Hepatocyte (in vitro differentiated cells): Measurements from ENCODE around the gene PLIN4. TPM values are rescaled to one million over a fixed set of nuclear protein-coding genes. Genes with fewer than 3 reads are reported as not detected.

ENCODE experiments used
- DNase-seq: peaks from one replicate; pipeline ENCODE4 v3.0.0-alpha.2; 2016; ENCODE audit warnings: low spot score
- H2AFZ ChIP-seq: fragments of 200-600 bp; sonication (generic); 2 replicates; pipeline ENCODE4 v1.6.0; 2016; ENCODE audit warnings: antibody characterized with exemption, mild to moderate bottlenecking
- H3K27ac ChIP-seq: fragments of 200-600 bp; sonication (generic); 2 replicates; pipeline ENCODE4 v1.5.1; 2016; ENCODE audit warnings: mild to moderate bottlenecking
- H3K27me3 ChIP-seq: fragments of 200-600 bp; sonication (generic); 2 replicates; pipeline ENCODE4 v1.6.1; 2016
- H3K36me3 ChIP-seq: fragments of 200-600 bp; sonication (generic); replicated peaks from 2 replicates; pipeline ENCODE4 v1.5.1; 2016; ENCODE audit warnings: low read depth; ENCODE audit not compliant: insufficient read depth
- H3K4me1 ChIP-seq: fragments of 200-600 bp; sonication (generic); 2 replicates; pipeline ENCODE4 v1.5.1; 2016; ENCODE audit warnings: mild to moderate bottlenecking, moderate library complexity; ENCODE audit not compliant: insufficient read depth
- H3K4me2 ChIP-seq: fragments of 200-600 bp; sonication (generic); 2 replicates; pipeline ENCODE4 v1.6.0; 2016
- H3K4me3 ChIP-seq: fragments of 200-600 bp; sonication (generic); 2 replicates; pipeline ENCODE4 v1.5.1; 2016; ENCODE audit warnings: mild to moderate bottlenecking
- H3K79me2 ChIP-seq: fragments of 200-600 bp; sonication (generic); 2 replicates; pipeline ENCODE4 v1.6.0; 2017; ENCODE audit warnings: mild to moderate bottlenecking
- H3K9me2 ChIP-seq: fragments of 200-600 bp; sonication (generic); replicated peaks from 2 replicates; pipeline ENCODE4 v1.6.0; 2017; ENCODE audit warnings: mild to moderate bottlenecking; ENCODE audit not compliant: insufficient read depth
- H3K9me3 ChIP-seq: fragments of 200-600 bp; sonication (generic); 2 replicates; pipeline ENCODE4 v1.5.1; 2016; ENCODE audit warnings: low read depth, mild to moderate bottlenecking
- H4K20me1 ChIP-seq: fragments of 200-600 bp; sonication (generic); 2 replicates; pipeline ENCODE4 v1.6.0; 2016; ENCODE audit warnings: mild to moderate bottlenecking; ENCODE audit not compliant: insufficient read depth, poor library complexity, severe bottlenecking
- EZH2 ChIP-seq: fragments of 200-600 bp; sonication (generic); IDR thresholded peaks from 2 replicates; pipeline ENCODE4 v1.6.1; 2016; ENCODE audit warnings: antibody characterized with exemption, mild to moderate bottlenecking, borderline replicate concordance
- EZH2phosphoT487 ChIP-seq: fragments of 200-600 bp; sonication (generic); IDR thresholded peaks from one replicate; pipeline ENCODE4 v1.6.1; 2018; ENCODE audit warnings: antibody characterized with exemption, mild to moderate bottlenecking, low read depth, moderate library complexity; ENCODE audit not compliant: unreplicated experiment, severe bottlenecking
- WGBS: methylation state at CpG from one replicate; pipeline ENCODE4 v1.1.6; 2016; ENCODE audit warnings: low lambda C conversion rate; ENCODE audit errors: missing lambda C conversion rate; 5-methylcytosine and 5-hydroxymethylcytosine counted together
- polyA plus RNA-seq: library from polyadenylated mRNA; unstranded; fragments of >200 nt; fragmentation: Nextera tagmentation; extraction: Ambion mirVana; gene quantifications from 2 replicates; pipeline ENCODE4 v1.2.1, GENCODE V29; 2016
- total RNA-seq: library from RNA; depleted of rRNA; stranded (reverse); fragments of >200 nt; gene quantifications from 2 replicates; pipeline ENCODE4 v1.2.3, GENCODE V29; 2014
- TF ChIP-seq, protein P1 (sequence below): fragments of 200-600 bp; sonication (generic); IDR thresholded peaks from 2 replicates; pipeline ENCODE4 v1.5.1; 2016; ENCODE audit warnings: antibody characterized with exemption, mild to moderate bottlenecking; ENCODE audit not compliant: poor library complexity

PLIN4 gene
- total and polyA plus RNA-seq, 2 experiments from 2014 or later, result 0.17 to 0.27 TPM

DNA sequence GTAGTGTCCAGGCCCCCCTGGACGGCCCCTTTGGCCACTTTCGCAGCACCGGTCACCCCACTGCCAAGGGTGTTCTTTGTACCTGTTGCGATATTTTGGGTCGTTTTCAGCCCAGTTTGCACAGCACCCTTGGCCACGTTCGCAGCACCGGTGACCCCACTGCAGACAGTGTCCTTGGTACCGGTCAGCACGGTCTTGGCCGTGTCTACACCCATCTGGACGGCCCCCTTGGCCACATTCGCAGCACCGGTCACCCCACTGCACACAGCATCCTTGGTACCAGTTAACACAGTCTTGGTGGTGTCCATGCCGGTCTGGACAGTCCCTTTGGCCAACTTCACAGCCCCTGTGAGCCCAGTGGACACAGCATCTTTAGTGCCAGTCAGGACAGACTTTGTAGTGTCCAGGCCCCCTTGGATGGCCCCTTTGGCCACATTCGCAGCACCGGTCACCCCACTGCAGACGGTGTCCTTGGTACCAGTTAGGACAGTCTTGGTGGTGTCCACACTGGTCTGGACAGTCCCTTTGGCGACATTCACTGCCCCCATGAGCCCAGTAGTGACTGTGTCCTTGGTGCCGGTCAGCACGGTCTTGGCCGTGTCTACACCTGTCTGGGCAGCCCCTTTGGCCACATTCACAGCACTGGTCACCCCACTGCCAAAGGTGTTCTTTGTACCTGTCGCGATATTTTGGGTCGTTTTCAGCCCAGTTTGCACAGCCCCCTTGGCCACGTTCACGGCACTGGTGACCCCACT, 6.8 kb downstream of the PLIN4 start:
- Histone ChIP-seq H3K4me1 (no peaks in the 10 kb centered on the region), H2AFZ (no peak overlapping the region), H3K27ac (no peak overlapping the region), H3K36me3 (no peaks in the 10 kb centered on the region), H3K9me3 (no peaks in the 10 kb centered on the region), H3K27me3 (no peaks in the 10 kb centered on the region), H3K9me2 (no peaks in the 10 kb centered on the region), H3K4me2 (no peak overlapping the region), H3K79me2 (no peaks in the 10 kb centered on the region), H4K20me1 (no peaks in the 10 kb centered on the region), H3K4me3 (no peak overlapping the region)
- no peak for TF ChIP-seq EZH2phosphoT487
- TF ChIP-seq, protein P1, sequence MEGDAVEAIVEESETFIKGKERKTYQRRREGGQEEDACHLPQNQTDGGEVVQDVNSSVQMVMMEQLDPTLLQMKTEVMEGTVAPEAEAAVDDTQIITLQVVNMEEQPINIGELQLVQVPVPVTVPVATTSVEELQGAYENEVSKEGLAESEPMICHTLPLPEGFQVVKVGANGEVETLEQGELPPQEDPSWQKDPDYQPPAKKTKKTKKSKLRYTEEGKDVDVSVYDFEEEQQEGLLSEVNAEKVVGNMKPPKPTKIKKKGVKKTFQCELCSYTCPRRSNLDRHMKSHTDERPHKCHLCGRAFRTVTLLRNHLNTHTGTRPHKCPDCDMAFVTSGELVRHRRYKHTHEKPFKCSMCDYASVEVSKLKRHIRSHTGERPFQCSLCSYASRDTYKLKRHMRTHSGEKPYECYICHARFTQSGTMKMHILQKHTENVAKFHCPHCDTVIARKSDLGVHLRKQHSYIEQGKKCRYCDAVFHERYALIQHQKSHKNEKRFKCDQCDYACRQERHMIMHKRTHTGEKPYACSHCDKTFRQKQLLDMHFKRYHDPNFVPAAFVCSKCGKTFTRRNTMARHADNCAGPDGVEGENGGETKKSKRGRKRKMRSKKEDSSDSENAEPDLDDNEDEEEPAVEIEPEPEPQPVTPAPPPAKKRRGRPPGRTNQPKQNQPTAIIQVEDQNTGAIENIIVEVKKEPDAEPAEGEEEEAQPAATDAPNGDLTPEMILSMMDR, result no peak
- TF ChIP-seq EZH2, result no peak
- DNase-seq, result no peak
- 89% methylated on average over 27 of the region's 27 CpGs for WGBS

DNA sequence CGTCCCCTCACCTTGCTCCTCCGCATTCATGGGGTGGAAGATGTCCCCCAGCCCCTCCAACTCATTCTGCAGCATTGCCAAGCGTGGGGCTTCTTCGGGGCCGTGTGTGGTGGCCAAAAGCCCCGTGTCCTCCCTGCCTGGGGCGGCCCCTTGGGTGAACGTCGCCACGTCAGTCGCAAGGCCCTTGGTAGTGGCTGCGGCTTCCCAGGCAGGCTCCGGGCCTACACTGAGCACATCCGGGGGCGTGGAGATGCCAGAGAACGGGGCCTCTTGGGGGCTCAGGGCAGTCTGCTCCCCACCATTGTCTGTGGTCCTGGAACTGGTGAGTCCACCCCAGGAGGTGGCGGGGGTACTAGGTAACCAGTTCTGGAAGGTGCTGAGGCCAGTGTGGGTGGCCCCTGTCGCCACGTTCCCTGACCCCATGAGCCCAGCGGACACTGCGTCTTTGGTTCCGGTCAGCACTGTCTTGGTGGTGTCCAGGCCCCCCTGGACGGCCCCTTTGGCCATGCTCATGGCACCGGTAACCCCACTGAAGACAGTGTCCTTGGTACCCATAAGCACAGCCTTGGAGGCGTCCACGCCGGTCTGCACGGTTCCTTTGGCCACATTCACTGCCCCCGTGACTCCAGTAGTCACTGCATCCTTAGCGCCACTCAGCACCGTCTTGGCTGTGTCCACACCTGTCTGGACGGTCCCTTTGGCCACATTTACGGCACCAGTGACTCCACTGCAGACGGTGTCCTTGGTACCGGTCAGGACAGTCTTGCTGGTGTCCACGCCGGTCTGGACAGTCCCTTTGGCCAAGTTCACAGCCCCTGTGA, 7.6 kb downstream of the PLIN4 start:
- Histone ChIP-seq H3K36me3 (no peaks in the 10 kb centered on the region), H3K27me3 (no peaks in the 10 kb centered on the region), H3K9me2 (no peaks in the 10 kb centered on the region), H3K4me1 (no peaks in the 10 kb centered on the region), H2AFZ (no peak overlapping the region), H4K20me1 (no peaks in the 10 kb centered on the region), H3K9me3 (no peaks in the 10 kb centered on the region), H3K4me3 (no peak overlapping the region), H3K79me2 (no peaks in the 10 kb centered on the region), H3K27ac (no peak overlapping the region), H3K4me2 (no peak overlapping the region)
- 93% methylated on average over 36 of the region's 37 CpGs for WGBS
- no peak for DNase-seq
- no peak for TF ChIP-seq EZH2phosphoT487
- TF ChIP-seq EZH2, result no peak
- TF ChIP-seq, protein P1, result no peak

DNA sequence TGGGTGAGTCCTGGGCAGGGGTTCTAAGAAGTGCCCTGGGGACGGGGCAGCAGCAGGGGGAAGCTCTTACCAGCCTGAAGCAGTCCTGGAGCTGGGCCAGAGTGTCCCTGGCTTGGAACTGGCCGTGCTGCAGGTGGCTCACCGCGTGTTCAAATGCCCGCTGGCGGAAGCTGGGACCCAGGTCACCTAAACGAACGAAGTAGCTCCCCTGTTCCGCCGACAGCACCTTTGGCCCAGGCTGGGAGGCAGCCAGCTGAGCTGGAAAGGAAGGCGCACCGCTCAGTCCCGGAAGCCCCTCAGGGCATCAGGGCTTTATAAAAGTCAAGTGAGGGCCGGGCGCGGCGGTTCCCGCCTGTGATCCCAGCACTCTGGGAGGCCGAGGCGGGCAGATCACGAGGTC, 9.6 kb downstream of the PLIN4 start:
- H4K20me1 ChIP-seq, result no peaks in the 10 kb centered on the region
- H3K9me2 ChIP-seq, result no peaks in the 10 kb centered on the region
- H3K27me3 ChIP-seq, result no peaks in the 10 kb centered on the region
- H3K9me3 ChIP-seq, result no peaks in the 10 kb centered on the region
- TF ChIP-seq EZH2 (no peak), EZH2phosphoT487 (no peak)
- TF ChIP-seq, protein P1, result no peak
- no peaks in the 10 kb centered on the region for H3K36me3 ChIP-seq
- 96% methylated on average over 20 of the region's 21 CpGs for WGBS
- H3K4me2 ChIP-seq, result no peak overlapping the region
- H2AFZ ChIP-seq, result no peak overlapping the region
- no peak for DNase-seq
- no peak overlapping the region for H3K4me3 ChIP-seq
- H3K79me2 ChIP-seq, result no peaks in the 10 kb centered on the region
- no peak overlapping the region for H3K27ac ChIP-seq
- H3K4me1 ChIP-seq, result no peaks in the 10 kb centered on the region
